Kidney epithelial cell (primary cell): ENCODE measurements around the gene SLC25A41. TPM values are rescaled to one million over a fixed set of nuclear protein-coding genes. Genes with fewer than 3 reads are reported as not detected.
"Not testable (repeated sequence)": the region's sequence is repeated elsewhere in the genome, so short reads cannot be mapped to it uniquely, and the experiment has no call there.

ENCODE experiments used
- DNase-seq: peaks from one replicate; pipeline ENCODE4 v3.0.0-alpha.2; 2010; ENCODE audit warnings: low read depth
- H3K27me3 ChIP-seq: 2 replicates; pipeline ENCODE4 v1.6.0; 2011; ENCODE audit warnings: low read length; ENCODE audit not compliant: control insufficient read depth, insufficient read depth
- H3K36me3 ChIP-seq: 2 replicates; pipeline ENCODE4 v1.5.1; 2011; ENCODE audit warnings: low read length; ENCODE audit not compliant: control insufficient read depth, insufficient read depth
- H3K4me3 ChIP-seq: 2 replicates; pipeline ENCODE4 v1.5.1; 2011; ENCODE audit warnings: low read depth, mild to moderate bottlenecking, control low read depth, low read length
- CTCF ChIP-seq: IDR thresholded peaks from 2 replicates; pipeline ENCODE4 v1.5.1; 2011; ENCODE audit warnings: mild to moderate bottlenecking, moderate library complexity, low read length, control low read depth, inconsistent platforms; ENCODE audit not compliant: insufficient read depth, poor library complexity, severe bottlenecking
- total RNA-seq: library from RNA; depleted of rRNA; stranded (reverse); fragments of >200 nt; gene quantifications from 2 replicates; pipeline ENCODE4 v1.2.3, GENCODE V29; 2015

SLC25A41 gene
- total RNA-seq, 1 donor from 2014 or later: not detected

DNA sequence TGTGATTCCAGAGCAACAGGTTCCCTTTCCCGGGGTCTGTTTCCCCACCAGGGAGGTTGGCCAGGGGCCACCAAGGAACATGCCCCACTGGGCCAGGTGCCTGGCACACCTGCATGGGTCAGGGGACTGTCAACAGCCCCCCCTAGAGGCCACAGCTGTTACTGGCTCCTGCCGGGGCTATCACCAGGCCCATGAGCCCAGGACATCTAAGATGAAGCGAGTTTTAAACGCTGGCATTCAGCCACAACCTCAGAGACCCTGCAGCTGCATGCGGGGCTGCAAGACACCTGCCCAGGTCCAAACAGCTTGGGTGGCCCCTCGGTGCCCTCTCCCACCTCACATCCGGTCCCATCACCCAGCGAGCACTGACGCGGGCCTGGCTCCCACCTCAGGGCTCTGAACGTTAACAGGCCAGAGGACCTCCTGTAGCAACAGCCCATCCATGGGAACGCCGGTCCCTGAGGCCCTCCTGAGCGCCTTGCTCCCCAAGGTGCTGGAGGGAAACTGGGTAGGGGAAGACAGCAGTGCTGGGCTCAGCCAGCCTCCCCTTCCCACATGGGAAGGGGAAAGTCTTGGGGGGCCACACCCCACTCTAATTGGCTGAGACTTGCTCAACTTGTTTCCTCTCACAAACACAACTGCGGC lies 21.0 kb downstream of the SLC25A41 start:
- no peak for DNase-seq

DNA sequence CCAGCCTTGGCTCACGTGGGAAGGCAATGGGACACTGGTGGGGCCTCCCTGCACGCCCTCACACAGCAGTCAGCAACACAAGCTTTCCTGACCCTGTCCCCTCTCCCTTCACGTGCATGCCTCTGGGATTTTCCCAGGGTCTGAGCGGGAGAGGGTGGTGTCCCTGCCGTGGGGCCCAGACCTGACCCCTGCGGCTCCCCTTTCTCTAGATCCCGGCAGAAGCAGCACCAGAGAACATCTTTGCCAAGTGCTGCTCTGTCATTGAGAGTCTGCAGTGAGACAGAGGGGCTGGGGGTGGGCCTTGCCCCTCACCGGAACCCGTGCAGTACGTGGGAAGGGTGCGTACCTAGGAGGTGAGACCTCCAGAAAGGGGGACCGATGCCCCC lies 21.5 kb downstream of the SLC25A41 start:
- no peak for DNase-seq
- TF ChIP-seq CTCF: no peak
- H3K27me3 ChIP-seq: no peaks in the 10 kb centered on the region
- H3K4me3 ChIP-seq: no peak overlapping the region
- H3K36me3 ChIP-seq: peaks cover 4% of the 10 kb centered on the region

More for the DNA sequence above, 21.0 kb downstream of the SLC25A41 start:
- H3K4me3 ChIP-seq: no peak overlapping the region
- peaks cover 4% of the 10 kb centered on the region for H3K36me3 ChIP-seq
- H3K27me3 ChIP-seq: no peaks in the 10 kb centered on the region
- TF ChIP-seq CTCF: peak; percentile 60

GRCh38 chr19:6409346-6409745 lies 24.2 kb downstream of the SLC25A41 start:
- no peak overlapping the region for H3K4me3 ChIP-seq
- no peaks in the 10 kb centered on the region for H3K27me3 ChIP-seq
- peaks cover 3% of the 10 kb centered on the region for H3K36me3 ChIP-seq
- no peak for TF ChIP-seq CTCF
- no peak for DNase-seq

GRCh38 chr19:6406401-6406800 lies 27.2 kb downstream of the SLC25A41 start:
- Histone ChIP-seq H3K27me3 (no peaks in the 10 kb centered on the region), H3K4me3 (no peak overlapping the region), H3K36me3 (no peaks in the 10 kb centered on the region)
- TF ChIP-seq CTCF: no peak
- DNase-seq: no peak

GRCh38 chr19:6402837-6403608 lies 30.5 kb downstream of the SLC25A41 start:
- Histone ChIP-seq H3K4me3 (no peak overlapping the region), H3K36me3 (no peaks in the 10 kb centered on the region), H3K27me3 (no peaks in the 10 kb centered on the region)
- TF ChIP-seq CTCF: no peak
- peak; percentile 12 for DNase-seq

DNA sequence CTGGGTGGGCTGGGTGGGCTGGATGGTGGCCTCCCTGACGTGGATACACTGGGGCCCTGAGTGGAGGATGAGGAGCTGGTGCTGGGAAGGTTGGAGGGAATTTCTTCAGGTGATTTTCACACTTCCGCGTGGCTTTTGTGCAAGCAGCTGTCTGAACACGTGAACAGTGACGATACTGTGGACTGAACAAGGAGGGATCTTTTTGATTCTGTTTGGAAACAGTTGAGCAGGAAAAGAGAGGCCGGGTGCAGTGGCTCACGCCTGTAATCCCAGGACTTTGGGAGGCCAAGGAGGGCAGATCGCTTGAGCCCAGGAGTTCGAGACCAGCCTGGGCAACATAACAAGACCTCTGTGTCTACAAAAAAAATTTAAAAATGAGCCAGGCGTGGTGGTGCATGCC lies 31.5 kb downstream of the SLC25A41 start:
- Histone ChIP-seq H3K36me3 (no peaks in the 10 kb centered on the region), H3K27me3 (no peaks in the 10 kb centered on the region), H3K4me3 (no peak overlapping the region)
- TF ChIP-seq CTCF: no peak
- DNase-seq: no peak

GRCh38 chr19:6400062-6400944 lies 33.3 kb downstream of the SLC25A41 start:
- not testable (repeated sequence) for H3K27me3 ChIP-seq, DNase-seq, H3K4me3 ChIP-seq, H3K36me3 ChIP-seq
